NCI-H2107 treated with DMSO at 0.1 percent for 48 hours (cell line): ENCODE results near the gene SPOUT1.
"Not testable (repeated sequence)": the region's sequence is repeated elsewhere in the genome, so short reads cannot be mapped to it uniquely, and the experiment has no call there.

Source experiments
- DNase-seq: peaks from one replicate; lab custom pipeline; 2025; ENCODE audit not compliant: unreplicated experiment; lab: John Stamatoyannopoulos, UW

The SPOUT1 gene, protein sequence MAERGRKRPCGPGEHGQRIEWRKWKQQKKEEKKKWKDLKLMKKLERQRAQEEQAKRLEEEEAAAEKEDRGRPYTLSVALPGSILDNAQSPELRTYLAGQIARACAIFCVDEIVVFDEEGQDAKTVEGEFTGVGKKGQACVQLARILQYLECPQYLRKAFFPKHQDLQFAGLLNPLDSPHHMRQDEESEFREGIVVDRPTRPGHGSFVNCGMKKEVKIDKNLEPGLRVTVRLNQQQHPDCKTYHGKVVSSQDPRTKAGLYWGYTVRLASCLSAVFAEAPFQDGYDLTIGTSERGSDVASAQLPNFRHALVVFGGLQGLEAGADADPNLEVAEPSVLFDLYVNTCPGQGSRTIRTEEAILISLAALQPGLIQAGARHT

GRCh38 chr9:128829477-128830251 is at the start of gene SPOUT1:
TSS of gene SPOUT1 (minus strand) at chr9:128829794. CDS start at chr9:128829780, 14 bp downstream.
- peak; percentile 86 for DNase-seq

DNA sequence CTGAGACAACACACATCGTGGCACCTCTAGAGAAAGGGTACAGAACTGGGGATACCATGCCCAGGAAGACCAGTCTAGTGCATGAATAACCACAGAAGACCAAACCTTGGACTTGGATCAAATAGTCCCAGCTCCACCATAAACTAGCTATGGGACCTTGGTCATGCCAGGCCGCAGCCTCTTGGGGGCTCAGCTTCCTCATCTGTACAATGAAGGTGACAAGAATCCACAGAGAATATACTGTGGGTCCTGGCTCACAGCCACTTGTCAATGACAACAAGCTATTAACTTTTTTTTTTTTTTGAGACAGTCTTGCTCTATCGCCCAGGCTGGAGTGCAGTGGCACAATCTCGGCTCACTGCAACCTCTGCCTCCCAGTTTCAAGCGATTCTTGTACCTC is 48.3 kb upstream of the SPOUT1 start:
- DNase-seq = no peak

- not testable (repeated sequence) for DNase-seq
Observed at GRCh38 chr9:128870941-128871265, 41.3 kb upstream of the SPOUT1 start.

DNA sequence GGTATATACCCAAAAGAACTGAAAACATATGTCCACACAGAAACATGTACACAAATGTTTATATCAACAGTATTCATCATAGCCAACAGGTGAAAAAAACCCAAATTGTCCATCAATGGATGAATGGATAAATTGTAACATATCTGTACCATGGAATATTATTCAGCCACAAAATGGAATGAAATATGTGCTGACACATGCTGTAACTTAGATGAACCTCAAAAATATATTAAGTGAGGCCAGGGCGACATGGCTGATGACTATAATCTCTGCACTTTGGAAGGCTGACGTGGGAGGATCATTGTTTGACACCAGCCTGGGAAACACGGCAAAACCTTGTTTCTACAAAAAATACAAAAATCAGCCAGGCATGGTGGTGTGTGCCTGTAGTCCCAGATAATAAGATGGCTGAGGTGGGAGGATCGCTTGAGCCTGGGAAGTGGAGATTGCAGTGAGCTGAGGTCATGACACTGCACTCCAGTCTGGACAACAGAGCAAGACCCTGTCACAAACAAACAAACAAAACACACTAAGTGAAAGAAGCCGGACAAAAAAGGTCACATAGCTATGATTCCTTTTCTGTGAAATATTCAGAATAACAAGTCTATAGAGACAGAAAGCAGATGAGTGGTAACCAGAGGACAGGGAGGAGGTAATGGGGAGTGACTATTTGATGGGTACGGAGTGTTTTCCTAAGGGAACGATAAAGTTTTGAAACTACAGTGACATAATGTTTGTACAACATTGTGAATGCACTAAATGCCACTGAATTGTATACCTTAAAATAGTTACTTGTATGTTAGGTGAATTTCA is 40.7 kb upstream of the SPOUT1 start:
- no peak for DNase-seq

- no peak for DNase-seq
Observed at GRCh38 chr9:128863647-128864046, 34.1 kb upstream of the SPOUT1 start.

DNA sequence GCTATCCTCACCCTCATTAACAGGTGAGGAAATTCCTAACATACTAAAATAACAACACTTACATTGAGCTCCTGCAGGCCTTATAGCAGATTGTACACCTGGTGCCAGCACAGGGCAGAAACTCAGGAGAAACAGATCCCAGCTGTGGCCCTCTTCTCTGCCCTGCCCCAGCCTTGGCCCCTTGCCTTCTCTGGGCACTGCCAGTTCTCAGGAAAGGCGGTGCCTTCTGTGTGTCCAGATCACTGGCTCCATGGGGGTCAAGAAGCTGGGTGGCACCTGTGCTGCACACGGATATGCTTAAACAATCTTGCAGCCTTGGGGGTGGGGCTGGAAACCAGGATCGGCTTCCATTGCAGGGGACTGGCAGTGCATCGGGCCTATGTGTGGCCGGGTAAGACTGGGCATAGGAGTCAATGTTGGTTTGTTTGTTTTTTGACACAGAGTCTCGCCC is 32.8 kb upstream of the SPOUT1 start:
- no peak for DNase-seq

DNA sequence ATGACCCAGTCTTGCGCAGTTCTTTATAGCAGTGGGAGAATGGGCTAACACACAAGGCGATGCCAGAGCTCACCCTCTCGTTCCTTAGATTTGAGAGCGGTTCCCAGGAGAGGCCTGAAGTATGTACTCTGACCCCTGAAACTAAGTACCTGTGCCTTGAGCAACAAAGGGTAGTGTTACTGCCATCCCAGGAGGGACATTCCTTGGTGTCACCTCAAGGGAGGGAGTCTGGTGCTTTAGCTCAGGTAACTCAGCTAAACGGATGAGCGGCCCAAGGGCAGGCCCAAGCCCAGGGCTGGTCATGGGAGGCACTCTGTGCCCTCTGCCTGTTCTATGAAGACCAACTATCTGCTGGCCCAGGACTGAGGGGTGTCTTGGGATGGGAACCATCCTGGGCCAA is 31.9 kb upstream of the SPOUT1 start:
- DNase-seq = no peak

GRCh38 chr9:128860937-128861336 is 31.3 kb upstream of the SPOUT1 start:
- no peak for DNase-seq

GRCh38 chr9:128858476-128858875 is 28.9 kb upstream of the SPOUT1 start:
- not testable (repeated sequence) for DNase-seq

- not testable (repeated sequence) for DNase-seq
Observed at GRCh38 chr9:128854454-128854853, 24.9 kb upstream of the SPOUT1 start.

DNA sequence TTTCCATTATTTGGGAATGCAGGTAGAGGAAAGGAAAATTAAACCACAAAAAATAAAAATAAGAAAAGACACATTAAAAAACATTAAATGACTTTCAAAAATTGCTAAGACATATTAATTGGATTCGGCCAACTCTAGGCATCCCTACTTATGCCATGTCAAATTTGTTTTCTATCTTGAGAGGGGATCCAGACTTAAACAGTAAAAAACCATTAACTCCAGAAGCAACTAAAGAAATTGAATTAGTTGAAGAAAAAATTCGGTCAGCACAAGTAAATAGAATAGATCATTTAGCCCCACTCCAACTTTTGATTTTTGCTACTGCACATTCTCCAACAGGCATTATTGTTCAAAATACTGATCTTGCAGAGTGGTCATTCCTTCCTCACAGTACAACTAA is 23.1 kb upstream of the SPOUT1 start:
- not testable (repeated sequence) for DNase-seq

DNA sequence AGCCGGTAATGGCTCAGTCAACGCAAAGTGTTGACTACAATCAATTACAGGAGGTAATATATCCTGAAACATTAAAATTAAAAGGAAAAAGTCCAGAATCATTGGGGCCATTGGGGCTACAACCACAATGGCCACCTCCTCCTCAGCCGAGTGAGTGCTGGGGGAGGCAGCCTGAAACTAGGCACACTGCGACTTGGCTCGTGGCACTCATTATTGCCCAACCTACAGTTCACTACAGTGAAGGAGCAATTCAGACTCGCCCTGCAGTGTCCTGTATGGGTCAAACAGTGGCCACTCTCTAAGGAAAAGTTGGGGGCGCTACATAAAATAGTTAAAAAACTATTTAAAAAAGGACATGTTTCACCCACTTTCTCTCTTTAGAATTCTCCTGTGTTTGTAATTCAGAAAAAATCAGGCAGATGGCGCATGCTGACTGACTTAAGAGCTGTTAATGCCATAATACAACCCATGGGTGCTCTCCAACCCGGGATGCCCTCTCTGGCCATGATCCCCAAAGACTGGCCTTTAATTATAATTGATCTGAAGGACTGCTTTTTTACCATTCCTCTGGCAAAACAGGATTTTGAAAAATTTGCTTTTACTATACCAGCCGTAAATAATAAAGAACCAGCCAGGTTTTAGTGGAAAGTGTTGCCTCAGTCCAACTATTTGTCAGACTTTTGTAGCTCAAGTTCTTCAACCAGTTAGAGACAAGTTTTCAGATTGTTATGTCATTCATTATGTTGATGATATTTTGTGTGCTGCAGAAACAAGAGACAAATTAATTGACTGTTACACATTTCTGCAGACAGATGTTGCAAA is 22.4 kb upstream of the SPOUT1 start:
- not testable (repeated sequence) for DNase-seq

DNA sequence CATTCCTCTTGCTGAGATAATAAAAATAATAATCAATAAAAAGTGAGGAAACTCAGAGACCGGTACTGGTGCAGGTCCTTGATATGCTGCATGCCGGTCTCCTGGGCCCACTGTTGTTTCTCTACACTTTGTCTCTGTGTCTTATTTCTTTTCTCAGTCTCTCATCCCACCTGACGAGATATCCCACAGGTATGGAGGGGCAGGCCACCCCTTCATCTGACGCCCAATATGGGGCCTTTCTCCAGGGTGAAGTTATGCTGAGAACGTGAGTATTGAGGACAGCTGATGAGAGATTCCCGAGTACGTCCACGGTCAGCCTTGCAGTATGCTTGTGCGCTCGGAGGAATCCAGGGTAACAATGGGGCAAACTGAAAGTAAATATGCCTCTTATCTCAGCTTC is 21.4 kb upstream of the SPOUT1 start:
- DNase-seq = not testable (repeated sequence)

GRCh38 chr9:128847803-128848202 is 18.2 kb upstream of the SPOUT1 start:
- DNase-seq = no peak

DNA sequence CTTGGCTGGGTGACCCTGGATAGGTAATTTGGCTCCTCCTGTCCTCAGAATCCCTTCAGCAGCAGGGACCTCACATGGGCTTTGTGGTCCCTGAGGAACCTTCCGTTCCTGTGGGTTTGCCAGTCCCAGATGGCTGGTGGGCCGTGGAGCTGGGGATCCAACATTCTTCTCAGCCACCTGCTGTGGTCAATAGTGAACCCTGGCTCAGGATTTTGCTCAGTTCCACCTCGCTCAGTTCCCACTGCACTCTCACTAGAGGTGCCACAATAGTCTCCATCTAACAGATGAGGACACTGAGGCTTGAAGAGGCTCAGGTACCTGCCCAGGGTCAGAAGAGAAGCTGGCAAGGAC is 17.1 kb upstream of the SPOUT1 start:
- no peak for DNase-seq

DNA sequence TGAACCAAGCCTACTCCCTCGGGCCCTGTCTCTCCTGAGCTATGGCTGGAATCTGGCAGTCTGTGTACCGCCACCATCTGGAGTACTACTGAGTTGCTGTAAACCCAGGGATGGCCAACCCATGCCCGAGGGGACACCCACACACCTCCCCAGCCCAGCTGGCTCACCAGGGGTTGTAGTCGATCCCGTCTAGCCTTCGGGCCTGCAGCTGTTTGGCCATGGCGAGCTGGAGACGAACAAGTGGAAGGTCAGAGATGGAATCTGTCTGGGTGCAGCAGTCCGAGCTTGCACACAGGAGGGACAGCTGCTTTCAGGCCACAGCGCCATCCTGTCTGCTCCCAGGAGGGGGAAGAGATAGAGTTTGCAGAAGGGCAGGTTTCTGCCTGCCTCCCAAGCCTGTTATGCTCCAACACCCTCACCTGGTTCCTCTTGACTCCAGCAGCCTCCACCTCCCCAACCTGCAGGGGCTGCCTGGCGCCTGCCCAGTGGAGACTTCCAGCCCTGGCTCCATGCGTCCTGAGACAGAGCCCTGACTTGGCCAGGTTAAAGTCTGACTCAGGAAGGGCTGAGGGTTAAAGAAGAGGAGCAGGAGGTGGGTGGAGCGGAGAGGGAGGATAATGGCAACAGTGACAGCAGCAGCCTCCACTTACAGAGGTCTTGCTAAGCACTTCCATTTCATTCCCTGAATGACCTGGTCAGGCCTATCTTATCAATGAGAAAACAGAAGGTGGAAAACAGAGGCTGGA is 15.8 kb upstream of the SPOUT1 start:
- DNase-seq = peak; percentile 30

DNA sequence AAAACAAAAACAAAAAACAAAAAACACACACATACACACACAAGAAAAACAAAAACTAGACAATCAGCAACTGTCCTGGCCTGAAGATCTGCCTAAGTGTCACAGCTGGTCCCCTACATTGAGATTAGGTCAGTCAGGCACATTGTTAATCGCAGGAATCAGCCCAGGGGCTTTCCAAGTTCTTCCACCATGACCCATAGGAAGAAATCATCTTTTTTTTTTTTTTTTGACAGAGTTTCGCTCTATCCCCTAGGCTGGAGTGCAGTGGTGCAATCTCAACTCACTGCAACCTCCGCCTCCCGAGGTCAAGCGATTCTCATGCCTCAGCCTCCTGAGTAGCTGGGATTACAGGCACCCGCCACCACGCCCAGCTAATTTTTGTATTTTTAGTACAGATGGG is 13.6 kb upstream of the SPOUT1 start:
- DNase-seq = not testable (repeated sequence)

DNA sequence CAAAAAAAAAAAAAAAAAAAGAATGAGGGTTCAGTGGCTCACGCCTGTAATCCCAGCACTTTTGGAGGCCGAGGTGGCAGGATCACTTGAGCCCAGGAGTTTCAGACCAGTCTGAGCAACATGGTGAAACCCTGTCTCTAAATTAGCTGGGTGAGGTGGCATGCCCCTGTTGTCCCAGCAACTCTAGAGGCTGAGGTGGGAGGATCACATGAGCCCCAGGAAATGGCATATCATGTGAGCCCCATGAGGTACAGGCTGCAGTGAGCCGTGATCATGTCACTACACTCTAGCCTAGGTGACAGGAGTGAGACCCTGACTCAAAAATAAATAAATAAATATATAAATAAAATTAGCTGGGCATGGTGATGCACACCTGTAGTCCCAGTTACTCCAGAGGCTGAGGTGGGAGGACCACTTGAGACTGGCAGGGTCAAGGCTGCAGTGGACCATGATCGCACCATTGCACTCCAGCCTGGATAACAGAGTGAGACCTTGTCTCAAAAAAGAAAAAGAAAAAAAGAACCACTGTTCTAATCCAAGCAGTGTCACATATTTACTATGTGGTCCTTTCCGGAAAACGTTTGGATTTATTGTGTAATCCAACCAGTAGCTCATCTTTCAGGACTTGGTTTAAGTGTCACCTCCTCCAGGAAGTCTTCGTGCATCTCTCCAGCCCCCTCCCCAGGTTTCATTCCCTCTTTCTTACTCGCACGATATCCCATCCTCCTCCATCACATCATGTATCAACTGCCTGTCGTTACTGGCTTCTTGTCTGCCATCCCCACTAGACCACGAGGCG is 12.3 kb upstream of the SPOUT1 start:
- no peak for DNase-seq

DNA sequence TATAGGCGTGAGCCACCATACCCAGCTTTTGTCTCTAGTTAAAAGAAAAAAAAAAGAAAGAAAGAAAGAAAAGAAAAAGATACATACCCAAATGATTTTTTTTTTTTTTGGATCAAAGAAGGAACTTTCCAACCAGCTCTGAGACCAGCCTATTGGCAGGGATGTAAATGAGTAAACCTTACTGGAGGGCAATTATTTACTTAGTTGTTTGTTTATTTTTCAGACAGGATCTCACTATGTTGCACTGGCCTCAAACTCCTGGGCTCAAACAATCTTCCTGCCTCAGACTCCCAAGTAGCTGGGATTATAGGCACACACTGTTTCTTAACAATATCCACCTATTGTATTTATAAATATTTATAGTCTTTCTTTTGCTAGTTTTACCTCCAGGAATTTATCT is 10.9 kb upstream of the SPOUT1 start:
- DNase-seq = no peak
